HL-60 (cell line): ENCODE results near the gene BOK.

Source experiments
- DNase-seq, 2 experiments: peaks; one replicate each; pipeline ENCODE4 v3.0.0-alpha.2; 2010 to 2020; ENCODE audit warnings: low read depth in 1 of 2, low spot score in 1 of 2
- H3K27ac ChIP-seq: fragments of 250-450 bp; sonication (Bioruptor Pico); replicated peaks from 2 replicates; pipeline ENCODE4 v1.5.1; 2020; ENCODE audit warnings: mild to moderate bottlenecking, moderate library complexity
- H3K27me3 ChIP-seq: fragments of 250-450 bp; sonication (Bioruptor Pico); 2 replicates; pipeline ENCODE4 v1.5.1; 2021; ENCODE audit warnings: mild to moderate bottlenecking, moderate library complexity; ENCODE audit not compliant: insufficient read depth, poor library complexity, severe bottlenecking
- H3K4me3 ChIP-seq: replicated peaks from 2 replicates; pipeline ENCODE4 v1.5.1; 2011; ENCODE audit warnings: mild to moderate bottlenecking, control low read depth, low read length; ENCODE audit not compliant: insufficient read depth
- GABPA ChIP-seq: IDR thresholded peaks from 2 replicates; pipeline ENCODE4 v1.6.1; 2012; ENCODE audit warnings: low read depth
- POLR2AphosphoS5 ChIP-seq: IDR thresholded peaks from 2 replicates; pipeline ENCODE4 v1.6.1; 2012; ENCODE audit warnings: low read depth
- SPI1 ChIP-seq: IDR thresholded peaks from 2 replicates; pipeline ENCODE4 v1.6.1; 2012; ENCODE audit warnings: low read depth, mild to moderate bottlenecking, borderline replicate concordance
- TF ChIP-seq, protein P1 (sequence below): IDR thresholded peaks from 2 replicates; pipeline ENCODE4 v1.6.1; 2012; ENCODE audit warnings: low read depth; ENCODE audit not compliant: insufficient replicate concordance
- TF ChIP-seq, protein P2 (sequence below): IDR thresholded peaks from one replicate; pipeline ENCODE4 v1.5.1; 2011; ENCODE audit warnings: low read length, control low read depth, inconsistent platforms; ENCODE audit not compliant: insufficient read depth

BOK gene

DNA sequence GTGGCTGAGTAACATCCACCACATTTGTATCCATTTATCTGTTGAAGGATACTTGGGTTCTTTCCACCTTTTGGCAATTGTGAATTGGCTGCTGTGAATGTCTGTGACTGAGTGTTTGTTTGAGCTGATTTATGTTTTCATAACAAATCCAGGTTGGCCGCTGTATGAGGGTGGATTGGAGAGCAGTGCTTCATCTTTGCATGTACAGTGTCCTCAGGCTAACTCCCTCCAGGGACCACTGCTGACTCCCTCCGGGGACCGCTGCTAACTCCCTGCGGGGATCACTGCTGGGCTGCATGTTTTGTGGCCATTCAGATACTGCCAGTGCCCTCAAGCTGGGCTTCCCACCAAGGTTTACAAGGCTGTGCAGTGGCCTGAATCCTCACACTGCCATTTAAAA is 10.2 kb downstream of the BOK start:
- no peak for TF ChIP-seq GABPA
- TF ChIP-seq, protein P1, sequence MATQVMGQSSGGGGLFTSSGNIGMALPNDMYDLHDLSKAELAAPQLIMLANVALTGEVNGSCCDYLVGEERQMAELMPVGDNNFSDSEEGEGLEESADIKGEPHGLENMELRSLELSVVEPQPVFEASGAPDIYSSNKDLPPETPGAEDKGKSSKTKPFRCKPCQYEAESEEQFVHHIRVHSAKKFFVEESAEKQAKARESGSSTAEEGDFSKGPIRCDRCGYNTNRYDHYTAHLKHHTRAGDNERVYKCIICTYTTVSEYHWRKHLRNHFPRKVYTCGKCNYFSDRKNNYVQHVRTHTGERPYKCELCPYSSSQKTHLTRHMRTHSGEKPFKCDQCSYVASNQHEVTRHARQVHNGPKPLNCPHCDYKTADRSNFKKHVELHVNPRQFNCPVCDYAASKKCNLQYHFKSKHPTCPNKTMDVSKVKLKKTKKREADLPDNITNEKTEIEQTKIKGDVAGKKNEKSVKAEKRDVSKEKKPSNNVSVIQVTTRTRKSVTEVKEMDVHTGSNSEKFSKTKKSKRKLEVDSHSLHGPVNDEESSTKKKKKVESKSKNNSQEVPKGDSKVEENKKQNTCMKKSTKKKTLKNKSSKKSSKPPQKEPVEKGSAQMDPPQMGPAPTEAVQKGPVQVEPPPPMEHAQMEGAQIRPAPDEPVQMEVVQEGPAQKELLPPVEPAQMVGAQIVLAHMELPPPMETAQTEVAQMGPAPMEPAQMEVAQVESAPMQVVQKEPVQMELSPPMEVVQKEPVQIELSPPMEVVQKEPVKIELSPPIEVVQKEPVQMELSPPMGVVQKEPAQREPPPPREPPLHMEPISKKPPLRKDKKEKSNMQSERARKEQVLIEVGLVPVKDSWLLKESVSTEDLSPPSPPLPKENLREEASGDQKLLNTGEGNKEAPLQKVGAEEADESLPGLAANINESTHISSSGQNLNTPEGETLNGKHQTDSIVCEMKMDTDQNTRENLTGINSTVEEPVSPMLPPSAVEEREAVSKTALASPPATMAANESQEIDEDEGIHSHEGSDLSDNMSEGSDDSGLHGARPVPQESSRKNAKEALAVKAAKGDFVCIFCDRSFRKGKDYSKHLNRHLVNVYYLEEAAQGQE, result no peak
- TF ChIP-seq, protein P2, sequence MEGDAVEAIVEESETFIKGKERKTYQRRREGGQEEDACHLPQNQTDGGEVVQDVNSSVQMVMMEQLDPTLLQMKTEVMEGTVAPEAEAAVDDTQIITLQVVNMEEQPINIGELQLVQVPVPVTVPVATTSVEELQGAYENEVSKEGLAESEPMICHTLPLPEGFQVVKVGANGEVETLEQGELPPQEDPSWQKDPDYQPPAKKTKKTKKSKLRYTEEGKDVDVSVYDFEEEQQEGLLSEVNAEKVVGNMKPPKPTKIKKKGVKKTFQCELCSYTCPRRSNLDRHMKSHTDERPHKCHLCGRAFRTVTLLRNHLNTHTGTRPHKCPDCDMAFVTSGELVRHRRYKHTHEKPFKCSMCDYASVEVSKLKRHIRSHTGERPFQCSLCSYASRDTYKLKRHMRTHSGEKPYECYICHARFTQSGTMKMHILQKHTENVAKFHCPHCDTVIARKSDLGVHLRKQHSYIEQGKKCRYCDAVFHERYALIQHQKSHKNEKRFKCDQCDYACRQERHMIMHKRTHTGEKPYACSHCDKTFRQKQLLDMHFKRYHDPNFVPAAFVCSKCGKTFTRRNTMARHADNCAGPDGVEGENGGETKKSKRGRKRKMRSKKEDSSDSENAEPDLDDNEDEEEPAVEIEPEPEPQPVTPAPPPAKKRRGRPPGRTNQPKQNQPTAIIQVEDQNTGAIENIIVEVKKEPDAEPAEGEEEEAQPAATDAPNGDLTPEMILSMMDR, result no peak
- no peak for TF ChIP-seq SPI1
- TF ChIP-seq POLR2AphosphoS5, result no peak
- no peak overlapping the region for H3K27ac ChIP-seq
- no peak overlapping the region for H3K4me3 ChIP-seq
- H3K27me3 ChIP-seq, result no peaks in the 10 kb centered on the region
- no peak for DNase-seq

DNA sequence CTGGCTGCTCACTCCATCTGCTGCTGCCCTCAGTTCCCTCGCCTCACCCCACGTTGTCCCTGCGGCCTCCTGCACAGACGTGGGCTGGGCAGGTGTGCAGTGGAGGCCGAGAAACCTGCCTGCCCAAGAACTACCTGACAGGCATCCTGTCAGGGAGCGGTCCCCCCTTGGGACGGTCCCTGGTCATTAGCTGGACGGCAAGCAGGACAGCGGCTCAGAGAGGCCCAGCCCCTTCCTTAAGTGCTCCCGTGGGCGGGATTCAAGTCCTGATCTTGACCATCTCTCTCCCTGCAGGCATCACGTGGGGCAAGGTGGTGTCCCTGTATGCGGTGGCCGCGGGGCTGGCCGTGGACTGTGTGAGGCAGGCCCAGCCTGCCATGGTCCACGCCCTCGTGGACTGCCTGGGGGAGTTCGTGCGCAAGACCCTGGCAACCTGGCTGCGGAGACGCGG is 11.3 kb downstream of the BOK start:
- TF ChIP-seq, protein P1, result no peak
- TF ChIP-seq POLR2AphosphoS5 (no peak), GABPA (no peak), SPI1 (no peak)
- TF ChIP-seq, protein P2, result no peak
- Histone ChIP-seq H3K4me3 (no peak overlapping the region), H3K27me3 (no peaks in the 10 kb centered on the region), H3K27ac (no peak overlapping the region)
- no peak for DNase-seq

DNA sequence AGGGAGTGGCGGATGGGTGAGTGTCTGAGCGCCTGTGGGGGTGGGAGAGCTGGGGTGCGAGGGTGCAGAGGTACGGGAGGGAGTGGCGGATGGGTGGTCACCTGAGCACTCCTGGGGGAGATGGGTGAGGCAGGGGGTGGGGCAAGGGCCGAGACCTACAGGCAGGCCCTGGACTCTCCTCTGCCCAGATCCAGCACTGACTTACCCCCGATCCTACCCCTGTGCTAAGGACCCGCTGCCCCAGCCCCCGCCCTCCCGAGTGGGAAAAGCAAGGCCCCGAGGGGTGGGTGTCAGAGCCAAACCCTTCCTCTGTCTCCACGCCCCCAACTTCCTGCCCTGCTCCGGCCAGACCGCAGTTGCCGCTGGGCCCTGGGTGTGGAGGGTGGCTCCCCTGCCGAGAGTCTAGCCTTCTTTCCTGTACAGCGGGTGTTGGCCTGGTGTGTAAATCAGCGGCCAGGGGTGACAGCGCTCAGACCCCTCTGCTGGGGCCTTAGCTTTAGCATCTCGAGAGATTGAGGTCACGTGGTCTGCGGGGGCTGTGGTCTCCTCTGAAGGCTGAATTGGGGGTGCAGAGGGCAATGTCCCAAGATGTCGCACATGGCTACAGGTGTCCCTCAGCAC is 12.5 kb downstream of the BOK start:
- H3K27ac ChIP-seq, result no peak overlapping the region
- no peak for DNase-seq
- TF ChIP-seq GABPA (no peak), SPI1 (no peak), POLR2AphosphoS5 (no peak)
- TF ChIP-seq, protein P1, result no peak
- TF ChIP-seq, protein P2, result no peak
- no peak overlapping the region for H3K4me3 ChIP-seq
- no peaks in the 10 kb centered on the region for H3K27me3 ChIP-seq
